Panc1 (cell line): ENCODE results near the gene PER2.

Experiments used
- CTCF ChIP-seq: fragments of 450-650 bp; IDR thresholded peaks from 2 replicates; pipeline ENCODE4 v1.5.1; 2017; ENCODE audit warnings: mild to moderate bottlenecking
- POLR2AphosphoS5 ChIP-seq: IDR thresholded peaks from 2 replicates; pipeline ENCODE4 v1.6.1; 2012; ENCODE audit warnings: mild to moderate bottlenecking, low read depth, low read length, moderate library complexity
- SIN3A ChIP-seq: IDR thresholded peaks from 2 replicates; pipeline ENCODE4 v1.6.1; 2012; ENCODE audit warnings: low read depth, mild to moderate bottlenecking, low read length, moderate library complexity, borderline replicate concordance; ENCODE audit not compliant: insufficient read depth
- TCF7L2 ChIP-seq: IDR thresholded peaks from 2 replicates; pipeline ENCODE4 v1.6.1; 2011; ENCODE audit warnings: mild to moderate bottlenecking, low read depth, low read length, inconsistent platforms
- TF ChIP-seq, protein P1 (sequence below), 2 experiments: IDR thresholded peaks; 2 replicates each; pipeline ENCODE4 v1.6.1; 2011 to 2012; ENCODE audit warnings: low read depth in 2 of 2, control low read depth in 1 of 2, low read length in 1 of 2, mild to moderate bottlenecking in 1 of 2, moderate library complexity in 1 of 2; ENCODE audit not compliant: insufficient read depth in 1 of 2

- no peak for TF ChIP-seq CTCF
- no peak for TF ChIP-seq TCF7L2
- TF ChIP-seq POLR2AphosphoS5, result no peak
- TF ChIP-seq, protein P1, sequence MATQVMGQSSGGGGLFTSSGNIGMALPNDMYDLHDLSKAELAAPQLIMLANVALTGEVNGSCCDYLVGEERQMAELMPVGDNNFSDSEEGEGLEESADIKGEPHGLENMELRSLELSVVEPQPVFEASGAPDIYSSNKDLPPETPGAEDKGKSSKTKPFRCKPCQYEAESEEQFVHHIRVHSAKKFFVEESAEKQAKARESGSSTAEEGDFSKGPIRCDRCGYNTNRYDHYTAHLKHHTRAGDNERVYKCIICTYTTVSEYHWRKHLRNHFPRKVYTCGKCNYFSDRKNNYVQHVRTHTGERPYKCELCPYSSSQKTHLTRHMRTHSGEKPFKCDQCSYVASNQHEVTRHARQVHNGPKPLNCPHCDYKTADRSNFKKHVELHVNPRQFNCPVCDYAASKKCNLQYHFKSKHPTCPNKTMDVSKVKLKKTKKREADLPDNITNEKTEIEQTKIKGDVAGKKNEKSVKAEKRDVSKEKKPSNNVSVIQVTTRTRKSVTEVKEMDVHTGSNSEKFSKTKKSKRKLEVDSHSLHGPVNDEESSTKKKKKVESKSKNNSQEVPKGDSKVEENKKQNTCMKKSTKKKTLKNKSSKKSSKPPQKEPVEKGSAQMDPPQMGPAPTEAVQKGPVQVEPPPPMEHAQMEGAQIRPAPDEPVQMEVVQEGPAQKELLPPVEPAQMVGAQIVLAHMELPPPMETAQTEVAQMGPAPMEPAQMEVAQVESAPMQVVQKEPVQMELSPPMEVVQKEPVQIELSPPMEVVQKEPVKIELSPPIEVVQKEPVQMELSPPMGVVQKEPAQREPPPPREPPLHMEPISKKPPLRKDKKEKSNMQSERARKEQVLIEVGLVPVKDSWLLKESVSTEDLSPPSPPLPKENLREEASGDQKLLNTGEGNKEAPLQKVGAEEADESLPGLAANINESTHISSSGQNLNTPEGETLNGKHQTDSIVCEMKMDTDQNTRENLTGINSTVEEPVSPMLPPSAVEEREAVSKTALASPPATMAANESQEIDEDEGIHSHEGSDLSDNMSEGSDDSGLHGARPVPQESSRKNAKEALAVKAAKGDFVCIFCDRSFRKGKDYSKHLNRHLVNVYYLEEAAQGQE (IDR thresholded peaks at IDR 0.05; ENCODE audit: insufficient read depth in 1 of 2, low read depth in 2 of 2, low read length in 1 of 2), result no peak
- no peak for TF ChIP-seq SIN3A
Observed at GRCh38 chr2:238256111-238256510, 32.3 kb downstream of the PER2 start.
